Measurements from ENCODE around the gene FJX1.
A peak's percentile ranks its signal among the peaks of the same experiment; 100 is the strongest.

Gene FJX1

GRCh38 chr11:35598254-35599125 is 19.8 kb upstream of the FJX1 start:
- Histone ChIP-seq H3K9ac (ENCODE audit: low read length) (no peak overlapping the region), H3K4me1 (ENCODE audit: control insufficient read depth, insufficient read depth, low read depth, low read length) (no peaks in the 10 kb centered on the region), H3K23ac (ENCODE audit: low read length in 2 of 2) (no peak overlapping the region), H3K18ac (ENCODE audit: low read depth in 1 of 2, low read length in 2 of 2) (no peak overlapping the region), H2AK5ac (ENCODE audit: low read length, severe bottlenecking) (no peak overlapping the region), H4K91ac (ENCODE audit: low read length) (no peak overlapping the region), H3K4me3 (ENCODE audit: insufficient read depth in 1 of 2, low read depth in 1 of 2, low read length in 2 of 2) (no peak overlapping the region), H2BK15ac (ENCODE audit: low read depth, poor library complexity, severe bottlenecking) (no peak overlapping the region), H2BK5ac (ENCODE audit: low read depth, low read length, poor library complexity, severe bottlenecking) (no peak overlapping the region), H4K8ac (ENCODE audit: low read length) (no peak overlapping the region), H2AFZ (ENCODE audit: low read depth, low read length) (no peak overlapping the region), H3K14ac (ENCODE audit: low read length in 2 of 2) (no peak overlapping the region), H3K36me3 (ENCODE audit: control insufficient read depth in 1 of 2, insufficient read depth in 2 of 2, low read depth in 1 of 2, low read length in 2 of 2) (no peaks in the 10 kb centered on the region), H3K27me3 (ENCODE audit: control insufficient read depth in 1 of 2, insufficient read depth in 1 of 2, low read length in 2 of 2) (peaks cover 0 to 24% of the 10 kb centered on the region in 2 experiments), H2BK120ac (ENCODE audit: low read depth, low read length) (no peak overlapping the region), H3K9me3 (ENCODE audit: control insufficient read depth, low read length) (no peaks in the 10 kb centered on the region), H3K27ac (ENCODE audit: low read length, poor library complexity, severe bottlenecking) (no peak overlapping the region), H3K4ac (ENCODE audit: low read depth in 1 of 2, low read length in 2 of 2) (no peak overlapping the region), H2BK12ac (ENCODE audit: low read length in 2 of 2) (no peak overlapping the region), H3K4me2 (ENCODE audit: low read length, poor library complexity, severe bottlenecking) (no peak overlapping the region), H3K79me1 (replicated peaks; ENCODE audit: low read length, poor library complexity, severe bottlenecking) (no peaks in the 10 kb centered on the region)
- no peak for DNase-seq
- 82% methylated on average over 3 of the region's 3 CpGs for WGBS

GRCh38 chr11:35600331-35600838 is 17.9 kb upstream of the FJX1 start:
- H2AK5ac ChIP-seq (ENCODE audit: low read length, severe bottlenecking), result no peak overlapping the region
- 96% methylated on average over 4 of the region's 4 CpGs for WGBS
- H2BK120ac ChIP-seq (ENCODE audit: low read depth, low read length), result no peak overlapping the region
- H2BK12ac ChIP-seq (ENCODE audit: low read length in 2 of 2), result no peak overlapping the region
- no peak overlapping the region for H3K23ac ChIP-seq (ENCODE audit: low read length in 2 of 2)
- no peak overlapping the region for H2BK15ac ChIP-seq (ENCODE audit: low read depth, poor library complexity, severe bottlenecking)
- H3K9me3 ChIP-seq (ENCODE audit: control insufficient read depth, low read length), result no peaks in the 10 kb centered on the region
- no peak overlapping the region for H2AFZ ChIP-seq (ENCODE audit: low read depth, low read length)
- peak overlapping the region; percentile 22 for H3K9ac ChIP-seq (ENCODE audit: low read length)
- no peak overlapping the region for H3K27ac ChIP-seq (ENCODE audit: low read length, poor library complexity, severe bottlenecking)
- H3K79me1 ChIP-seq (replicated peaks; ENCODE audit: low read length, poor library complexity, severe bottlenecking), result no peaks in the 10 kb centered on the region
- no peak overlapping the region for H3K4ac ChIP-seq (ENCODE audit: low read depth in 1 of 2, low read length in 2 of 2)
- peak overlapping the region in 1 of 2 experiments; percentile 54 for H3K4me3 ChIP-seq (ENCODE audit: insufficient read depth in 1 of 2, low read depth in 1 of 2, low read length in 2 of 2)
- H3K36me3 ChIP-seq (ENCODE audit: control insufficient read depth in 1 of 2, insufficient read depth in 2 of 2, low read depth in 1 of 2, low read length in 2 of 2), result no peaks in the 10 kb centered on the region
- no peak for DNase-seq
- H2BK5ac ChIP-seq (ENCODE audit: low read depth, low read length, poor library complexity, severe bottlenecking), result no peak overlapping the region
- no peak overlapping the region for H3K14ac ChIP-seq (ENCODE audit: low read length in 2 of 2)
- H4K91ac ChIP-seq (ENCODE audit: low read length), result no peak overlapping the region
- H4K8ac ChIP-seq (ENCODE audit: low read length), result no peak overlapping the region
- no peaks in the 10 kb centered on the region for H3K4me1 ChIP-seq (ENCODE audit: control insufficient read depth, insufficient read depth, low read depth, low read length)
- peaks cover 0 to 27% of the 10 kb centered on the region in 2 experiments for H3K27me3 ChIP-seq (ENCODE audit: control insufficient read depth in 1 of 2, insufficient read depth in 1 of 2, low read length in 2 of 2)
- no peak overlapping the region for H3K18ac ChIP-seq (ENCODE audit: low read depth in 1 of 2, low read length in 2 of 2)
- no peak overlapping the region for H3K4me2 ChIP-seq (ENCODE audit: low read length, poor library complexity, severe bottlenecking)

- peaks cover 0 to 34% of the 10 kb centered on the region in 2 experiments for H3K27me3 ChIP-seq (ENCODE audit: control insufficient read depth in 1 of 2, insufficient read depth in 1 of 2, low read length in 2 of 2)
- no peak overlapping the region for H2BK120ac ChIP-seq (ENCODE audit: low read depth, low read length)
- H2BK12ac ChIP-seq (ENCODE audit: low read length in 2 of 2), result no peak overlapping the region
- H3K14ac ChIP-seq (ENCODE audit: low read length in 2 of 2), result no peak overlapping the region
- no peak overlapping the region for H3K4me2 ChIP-seq (ENCODE audit: low read length, poor library complexity, severe bottlenecking)
- no peaks in the 10 kb centered on the region for H3K36me3 ChIP-seq (ENCODE audit: control insufficient read depth in 1 of 2, insufficient read depth in 2 of 2, low read depth in 1 of 2, low read length in 2 of 2)
- no peak overlapping the region for H3K4me3 ChIP-seq (ENCODE audit: insufficient read depth in 1 of 2, low read depth in 1 of 2, low read length in 2 of 2)
- no peak overlapping the region for H3K27ac ChIP-seq (ENCODE audit: low read length, poor library complexity, severe bottlenecking)
- H4K8ac ChIP-seq (ENCODE audit: low read length), result no peak overlapping the region
- no peak overlapping the region for H2BK15ac ChIP-seq (ENCODE audit: low read depth, poor library complexity, severe bottlenecking)
- H3K4ac ChIP-seq (ENCODE audit: low read depth in 1 of 2, low read length in 2 of 2), result no peak overlapping the region
- H2AFZ ChIP-seq (ENCODE audit: low read depth, low read length), result no peak overlapping the region
- H3K9ac ChIP-seq (ENCODE audit: low read length), result no peak overlapping the region
- no peak overlapping the region for H3K23ac ChIP-seq (ENCODE audit: low read length in 2 of 2)
- H2AK5ac ChIP-seq (ENCODE audit: low read length, severe bottlenecking), result no peak overlapping the region
- H4K91ac ChIP-seq (ENCODE audit: low read length), result no peak overlapping the region
- no peak for DNase-seq
- no peak overlapping the region for H2BK5ac ChIP-seq (ENCODE audit: low read depth, low read length, poor library complexity, severe bottlenecking)
- no peak overlapping the region for H3K18ac ChIP-seq (ENCODE audit: low read depth in 1 of 2, low read length in 2 of 2)
- no peaks in the 10 kb centered on the region for H3K79me1 ChIP-seq (replicated peaks; ENCODE audit: low read length, poor library complexity, severe bottlenecking)
- H3K4me1 ChIP-seq (ENCODE audit: control insufficient read depth, insufficient read depth, low read depth, low read length), result no peaks in the 10 kb centered on the region
- H3K9me3 ChIP-seq (ENCODE audit: control insufficient read depth, low read length), result no peaks in the 10 kb centered on the region
- 65% methylated on average over 5 of the region's 5 CpGs for WGBS
Measured at GRCh38 chr11:35602160-35602793, 16.0 kb upstream of the FJX1 start.

GRCh38 chr11:35602979-35603378 is 15.3 kb upstream of the FJX1 start:
- DNase-seq, result no peak
- no peak overlapping the region for H2AFZ ChIP-seq (ENCODE audit: low read depth, low read length)
- peaks cover 0 to 32% of the 10 kb centered on the region in 2 experiments for H3K27me3 ChIP-seq (ENCODE audit: control insufficient read depth in 1 of 2, insufficient read depth in 1 of 2, low read length in 2 of 2)
- H3K9ac ChIP-seq (ENCODE audit: low read length), result no peak overlapping the region
- peak overlapping the region; percentile 32 for H4K8ac ChIP-seq (ENCODE audit: low read length)
- H2AK5ac ChIP-seq (ENCODE audit: low read length, severe bottlenecking), result no peak overlapping the region
- H3K18ac ChIP-seq (ENCODE audit: low read depth in 1 of 2, low read length in 2 of 2), result no peak overlapping the region
- peak overlapping the region; percentile 24 to 90 for H2BK12ac ChIP-seq (ENCODE audit: low read length in 2 of 2)
- no peaks in the 10 kb centered on the region for H3K36me3 ChIP-seq (ENCODE audit: control insufficient read depth in 1 of 2, insufficient read depth in 2 of 2, low read depth in 1 of 2, low read length in 2 of 2)
- H3K27ac ChIP-seq (ENCODE audit: low read length, poor library complexity, severe bottlenecking), result no peak overlapping the region
- H3K9me3 ChIP-seq (ENCODE audit: control insufficient read depth, low read length), result no peaks in the 10 kb centered on the region
- no peak overlapping the region for H2BK15ac ChIP-seq (ENCODE audit: low read depth, poor library complexity, severe bottlenecking)
- no peak overlapping the region for H2BK120ac ChIP-seq (ENCODE audit: low read depth, low read length)
- H3K4me1 ChIP-seq (ENCODE audit: control insufficient read depth, insufficient read depth, low read depth, low read length), result no peaks in the 10 kb centered on the region
- no peak overlapping the region for H2BK5ac ChIP-seq (ENCODE audit: low read depth, low read length, poor library complexity, severe bottlenecking)
- no peak overlapping the region for H4K91ac ChIP-seq (ENCODE audit: low read length)
- H3K23ac ChIP-seq (ENCODE audit: low read length in 2 of 2), result no peak overlapping the region
- 97% methylated on average over 1 of the region's 3 CpGs for WGBS
- H3K4me3 ChIP-seq (ENCODE audit: insufficient read depth in 1 of 2, low read depth in 1 of 2, low read length in 2 of 2), result no peak overlapping the region
- H3K4me2 ChIP-seq (ENCODE audit: low read length, poor library complexity, severe bottlenecking), result no peak overlapping the region
- no peaks in the 10 kb centered on the region for H3K79me1 ChIP-seq (replicated peaks; ENCODE audit: low read length, poor library complexity, severe bottlenecking)
- no peak overlapping the region for H3K14ac ChIP-seq (ENCODE audit: low read length in 2 of 2)
- H3K4ac ChIP-seq (ENCODE audit: low read depth in 1 of 2, low read length in 2 of 2), result no peak overlapping the region
